Gastroesophageal sphincter (tissue), 4 donors: ENCODE results near the gene SLC9A7. TPM values are rescaled to one million over a fixed set of nuclear protein-coding genes. Genes with fewer than 3 reads are reported as not detected.

ENCODE experiments used
- ATAC-seq: fragments of 150-250 bp; one replicate; pipeline ENCODE4 v1.9.1; 2016; ENCODE audit warnings: mild to moderate bottlenecking, moderate library complexity
- H3K27ac ChIP-seq, 4 donors: fragments of 200-600 bp; sonication (generic) in 3 of 4; 1 replicate in 3 of 4; 2 replicates in 1 of 4; pipeline ENCODE4 v1.5.1; 2016 to 2019
- H3K27me3 ChIP-seq: fragments of 200-600 bp; sonication (generic); one replicate; pipeline ENCODE4 v1.5.1; 2019
- H3K36me3 ChIP-seq, 2 donors: fragments of 200-600 bp; sonication (generic); one replicate each; pipeline ENCODE4 v1.5.1; 2019; ENCODE audit warnings: control low read depth in 1 of 2
- H3K4me1 ChIP-seq, 3 donors: fragments of 200-600 bp; sonication (generic); 1 replicate in 2 of 3; 2 replicates in 1 of 3; pipeline ENCODE4 v1.5.1; 2016 to 2019; ENCODE audit warnings: control low read depth in 2 of 3
- H3K4me3 ChIP-seq, 2 donors: fragments of 200-600 bp; sonication (generic); one replicate each; pipeline ENCODE4 v1.5.1; 2019; ENCODE audit warnings: mild to moderate bottlenecking in 1 of 2, moderate library complexity in 1 of 2
- H3K9me3 ChIP-seq, 3 donors: fragments of 200-600 bp; sonication (generic); one replicate each; pipeline ENCODE4 v1.5.1; 2017 to 2019; ENCODE audit warnings: control low read depth in 2 of 3
- CTCF ChIP-seq, 4 experiments: fragments of 200-600 bp in 2 of 4; fragments of 450-650 bp in 2 of 4; sonication (generic) in 1 of 4; IDR thresholded peaks; one replicate each; pipeline ENCODE4 v1.5.1; 2017 to 2019; ENCODE audit warnings: antibody characterized with exemption in 4 of 4, mild to moderate bottlenecking in 2 of 4, moderate library complexity in 2 of 4
- EP300 ChIP-seq: sonication (generic); formaldehyde crosslinking; IDR thresholded peaks from one replicate; pipeline ENCODE4 v1.6.1; 2017; ENCODE audit warnings: antibody characterized with exemption, mild to moderate bottlenecking
- POLR2A ChIP-seq, 2 donors: fragments of 450-650 bp; IDR thresholded peaks; one replicate each; pipeline ENCODE4 v1.6.1; 2017; ENCODE audit warnings: antibody characterized with exemption in 2 of 2, mild to moderate bottlenecking in 2 of 2, moderate library complexity in 1 of 2
- POLR2AphosphoS5 ChIP-seq: sonication (generic); formaldehyde crosslinking; IDR thresholded peaks from one replicate; pipeline ENCODE4 v1.6.1; 2017; ENCODE audit warnings: antibody characterized with exemption
- WGBS, 2 donors: methylation state at CpG; one replicate each; pipeline ENCODE4 v1.1.5; 2018; ENCODE audit warnings: low coverage in 1 of 2; 5-methylcytosine and 5-hydroxymethylcytosine counted together
- total RNA-seq, 4 donors: library from RNA; depleted of rRNA; stranded (reverse); fragments of >200 nt; gene quantifications; one replicate each; pipeline ENCODE4 v1.1.0, GENCODE V29; 2016

SLC9A7 gene
- total RNA-seq, 4 donors from 2014 or later = 3.5 to 6.1 (median 4.2) TPM

DNA sequence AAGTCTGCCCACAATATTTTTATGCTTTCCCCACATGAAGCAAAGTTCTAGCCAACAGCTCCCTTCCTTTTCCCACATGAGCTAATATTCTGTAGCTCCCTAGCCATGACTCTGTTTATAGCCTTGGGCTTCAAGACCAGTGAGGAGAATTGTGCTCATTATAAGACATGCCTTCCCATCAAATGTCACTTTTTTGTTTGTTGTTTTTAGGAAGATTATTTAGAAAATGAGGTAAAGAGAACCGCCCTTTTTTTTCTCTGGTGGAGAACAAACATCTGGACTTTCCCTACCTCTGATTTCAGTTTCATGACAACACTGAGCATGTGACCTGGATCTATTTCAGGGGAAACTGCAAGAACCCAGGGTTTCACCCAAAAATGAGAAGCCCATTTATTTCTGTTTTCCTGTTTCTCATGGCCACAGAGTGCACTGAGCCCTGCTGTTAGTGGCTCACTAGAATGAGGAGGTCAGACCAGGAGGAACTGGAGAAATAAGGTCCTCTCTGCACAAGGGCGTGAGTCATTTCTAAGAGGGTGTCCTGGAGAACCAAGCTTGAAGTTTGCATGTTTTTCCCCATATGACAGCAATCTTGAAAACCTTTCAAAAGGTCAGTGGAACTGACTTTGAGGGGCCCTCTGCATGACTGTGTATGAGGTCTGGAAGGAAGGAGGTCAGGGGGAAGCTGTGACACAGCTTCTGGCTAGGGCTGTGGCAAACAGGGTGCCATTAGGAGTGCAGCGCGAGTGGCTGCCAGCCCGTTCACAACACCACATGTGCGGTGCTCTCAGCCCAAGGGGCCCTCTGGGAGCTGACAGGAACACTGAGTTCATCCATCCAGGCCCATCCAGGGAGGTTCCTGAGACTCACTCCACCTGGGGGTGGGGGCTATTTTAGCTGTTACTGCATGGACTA is 130.2 kb downstream of the SLC9A7 start:
- Histone ChIP-seq H3K36me3 (no peaks in the 10 kb centered on the region), H3K4me1 (peaks cover 0 to 34% (median 2%) of the 10 kb centered on the region in 3 donors), H3K9me3 (no peaks in the 10 kb centered on the region), H3K27me3 (no peaks in the 10 kb centered on the region), H3K27ac (peak overlapping the region in 3 of 4 donors; percentile 41 to 57 (median 54)), H3K4me3 (no peak overlapping the region)
- TF ChIP-seq CTCF (IDR thresholded peaks at IDR 0.05) = no peak
- no peak for TF ChIP-seq EP300
- peak; percentile 5 for TF ChIP-seq POLR2AphosphoS5
- WGBS, 2 donors = 0% methylated on average over 1 of the region's 6 CpGs; no CpG with 5 or more reads in 1 of the 2 donors
- peak; percentile 84 for ATAC-seq

GRCh38 chrX:46627711-46628419 is 131.1 kb downstream of the SLC9A7 start:
- Histone ChIP-seq H3K36me3 (no peaks in the 10 kb centered on the region), H3K4me1 (peaks cover 0 to 32% (median 2%) of the 10 kb centered on the region in 3 donors), H3K4me3 (no peak overlapping the region), H3K27ac (peak overlapping the region in 3 of 4 donors; percentile 41 to 57 (median 54)), H3K27me3 (no peaks in the 10 kb centered on the region), H3K9me3 (no peaks in the 10 kb centered on the region)
- TF ChIP-seq CTCF (IDR thresholded peaks at IDR 0.05) = no peak
- no peak for TF ChIP-seq POLR2AphosphoS5
- TF ChIP-seq POLR2A (IDR thresholded peaks at IDR 0.05) = no peak
- no peak for TF ChIP-seq EP300
- ATAC-seq = peak; percentile 16
- 52 to 62% methylated on average over 5 to 6 of the region's 10 CpGs for WGBS, 2 donors

- 80% methylated on average over 1 of the region's 4 CpGs; no CpG with 5 or more reads in 1 of the 2 donors for WGBS, 2 donors
- peak overlapping the region in 3 of 4 donors; percentile 7 to 62 (median 54) for H3K27ac ChIP-seq
- H3K9me3 ChIP-seq = no peaks in the 10 kb centered on the region
- no peak overlapping the region for H3K4me3 ChIP-seq
- TF ChIP-seq EP300 (no peak), POLR2AphosphoS5 (no peak), CTCF (IDR thresholded peaks at IDR 0.05) (no peak), POLR2A (IDR thresholded peaks at IDR 0.05) (no peak)
- H3K27me3 ChIP-seq = no peaks in the 10 kb centered on the region
- peaks cover 0 to 26% (median 2%) of the 10 kb centered on the region in 3 donors for H3K4me1 ChIP-seq
- ATAC-seq = no peak
- no peaks in the 10 kb centered on the region for H3K36me3 ChIP-seq
Measured at GRCh38 chrX:46627062-46627461, 131.9 kb downstream of the SLC9A7 start.

GRCh38 chrX:46626566-46626965 is 132.4 kb downstream of the SLC9A7 start:
- WGBS, 2 donors = 43% methylated on average over 3 of the region's 7 CpGs; no CpG with 5 or more reads in 1 of the 2 donors
- ATAC-seq = no peak
- peak overlapping the region in 3 of 4 donors; percentile 7 to 62 (median 24) for H3K27ac ChIP-seq

More at GRCh38 chrX:46626566-46626965, 132.4 kb downstream of the SLC9A7 start:
- H3K4me3 ChIP-seq = no peak overlapping the region
- TF ChIP-seq POLR2A (IDR thresholded peaks at IDR 0.05) (no peak), EP300 (no peak), CTCF (IDR thresholded peaks at IDR 0.05) (no peak), POLR2AphosphoS5 (no peak)
- no peaks in the 10 kb centered on the region for H3K36me3 ChIP-seq
- no peaks in the 10 kb centered on the region for H3K27me3 ChIP-seq
- peaks cover 0 to 26% (median 2%) of the 10 kb centered on the region in 3 donors for H3K4me1 ChIP-seq
- no peaks in the 10 kb centered on the region for H3K9me3 ChIP-seq
